Colonic mucosa (tissue), 4 donors: ENCODE measurements around the gene SNRNP70. TPM values are rescaled to one million over a fixed set of nuclear protein-coding genes. Genes with fewer than 3 reads are reported as not detected.
"Not testable (repeated sequence)": the region's sequence is repeated elsewhere in the genome, so short reads cannot be mapped to it uniquely, and the experiment has no call there.

Experiments
- DNase-seq: peaks from one replicate; pipeline ENCODE4 v3.0.0-alpha.2; 2020
- H3K27ac ChIP-seq: fragments of 200-600 bp; one replicate; pipeline ENCODE4 v1.8.0; 2021
- H3K27me3 ChIP-seq: fragments of 200-600 bp; one replicate; pipeline ENCODE4 v1.8.0; 2021
- H3K36me3 ChIP-seq: fragments of 200-600 bp; one replicate; pipeline ENCODE4 v1.8.0; 2021
- H3K4me1 ChIP-seq: fragments of 200-600 bp; one replicate; pipeline ENCODE4 v1.8.0; 2021; ENCODE audit warnings: mild to moderate bottlenecking
- H3K4me3 ChIP-seq: fragments of 200-600 bp; one replicate; pipeline ENCODE4 v1.8.0; 2021
- H3K9ac ChIP-seq, 2 donors: one replicate each; pipeline ENCODE4 v1.7.0; 2013; ENCODE audit warnings: control low read depth in 2 of 2, low read depth in 2 of 2, low read length in 2 of 2
- H3K9me3 ChIP-seq: fragments of 200-600 bp; one replicate; pipeline ENCODE4 v1.8.0; 2021
- CTCF ChIP-seq: fragments of 200-600 bp; IDR thresholded peaks from one replicate; pipeline ENCODE4 v1.8.0; 2022; ENCODE audit warnings: antibody characterized with exemption, mild to moderate bottlenecking
- intact Hi-C: fragments of 100-400 bp; cut with DNase I; formaldehyde crosslinking; loops from one replicate; pipeline ENCODE4 v1.14.1; 2022
- total RNA-seq, 2 donors: library from RNA; stranded (reverse); fragmentation: NEBNext Ultra II Directional in 1 of 2; extraction: Animal tissue kit (Norgen Biotek cat#: 25700) in 1 of 2; gene quantifications; one replicate each; pipeline ENCODE4 v1.2.1, GENCODE V29; 2021
- donor health status: healthy.
- donor health status: DM: no; HTN: no; CAD: no.
- donor health status: DM: no; HTN: no; CAD: no.

The SNRNP70 gene
- total RNA-seq, 2 donors from 2014 or later, result 124 to 204 TPM

- no peaks in the 10 kb centered on the region for H3K9me3 ChIP-seq
- H3K4me1 ChIP-seq, result no peaks in the 10 kb centered on the region
- H3K36me3 ChIP-seq, result no peaks in the 10 kb centered on the region
- intact Hi-C loops, result no loop called here
- H3K9ac ChIP-seq, result no peak overlapping the region
- H3K27ac ChIP-seq, result no peak overlapping the region
- TF ChIP-seq CTCF, result no peak
- no peak overlapping the region for H3K4me3 ChIP-seq
- peaks cover 37% of the 10 kb centered on the region for H3K27me3 ChIP-seq
- no peak for DNase-seq
Measured at GRCh38 chr19:49073514-49074378, 11.5 kb upstream of the SNRNP70 start.

- H3K4me1 ChIP-seq, H3K4me3 ChIP-seq, H3K9me3 ChIP-seq, H3K36me3 ChIP-seq, intact Hi-C loops, H3K27ac ChIP-seq, H3K9ac ChIP-seq: not testable (repeated sequence)
- DNase-seq, result peak; percentile 74
- peaks cover 37% of the 10 kb centered on the region for H3K27me3 ChIP-seq
- peak; percentile 72 for TF ChIP-seq CTCF
Measured at GRCh38 chr19:49074869-49075268, 10.4 kb upstream of the SNRNP70 start.

GRCh38 chr19:49080392-49080791 lies 4.9 kb upstream of the SNRNP70 start:
- Histone ChIP-seq H3K4me3 (no peak overlapping the region), H3K27ac (no peak overlapping the region), H3K4me1 (no peaks in the 10 kb centered on the region), H3K36me3 (no peaks in the 10 kb centered on the region), H3K27me3 (no peaks in the 10 kb centered on the region), H3K9ac (no peak overlapping the region), H3K9me3 (no peaks in the 10 kb centered on the region)
- no peak for DNase-seq
- no peak for TF ChIP-seq CTCF
- intact Hi-C loops, result no loop called here

- intact Hi-C loops, result no loop called here
- no peaks in the 10 kb centered on the region for H3K9me3 ChIP-seq
- no peak for DNase-seq
- no peak overlapping the region for H3K4me3 ChIP-seq
- H3K27me3 ChIP-seq, result no peaks in the 10 kb centered on the region
- no peaks in the 10 kb centered on the region for H3K36me3 ChIP-seq
- no peak overlapping the region for H3K9ac ChIP-seq
- H3K4me1 ChIP-seq, result peaks cover under 1% of the 10 kb centered on the region
- no peak overlapping the region for H3K27ac ChIP-seq
- no peak for TF ChIP-seq CTCF
Measured at GRCh38 chr19:49081273-49081672, 4.0 kb upstream of the SNRNP70 start.

- TF ChIP-seq CTCF, result no peak
- peak; percentile 40 for DNase-seq
- intact Hi-C loops, result no loop called here
- Histone ChIP-seq H3K4me3 (peak overlapping the region; percentile 95), H3K27me3 (no peaks in the 10 kb centered on the region), H3K4me1 (peaks cover 8% of the 10 kb centered on the region), H3K36me3 (peaks cover 6% of the 10 kb centered on the region), H3K27ac (peak overlapping the region; percentile 90), H3K9ac (peak overlapping the region; percentile 13 to 99), H3K9me3 (no peaks in the 10 kb centered on the region)
Measured at GRCh38 chr19:49084206-49085019, 838 bp upstream of the SNRNP70 start.
